Embryonic facial prominence (tissue), 1 donor: ENCODE results near the gene TIMM17A.
"Not testable (repeated sequence)": the region's sequence is repeated elsewhere in the genome, so short reads cannot be mapped to it uniquely, and the experiment has no call there.

Source experiments
- DNase-seq: peaks from one replicate; pipeline ENCODE4 v3.0.0-alpha.2; 2016; ENCODE audit errors: extremely low spot score

Gene TIMM17A

GRCh38 chr1:201940316-201940715 lies 15.0 kb upstream of the TIMM17A start:
- DNase-seq, result not testable (repeated sequence)

DNA sequence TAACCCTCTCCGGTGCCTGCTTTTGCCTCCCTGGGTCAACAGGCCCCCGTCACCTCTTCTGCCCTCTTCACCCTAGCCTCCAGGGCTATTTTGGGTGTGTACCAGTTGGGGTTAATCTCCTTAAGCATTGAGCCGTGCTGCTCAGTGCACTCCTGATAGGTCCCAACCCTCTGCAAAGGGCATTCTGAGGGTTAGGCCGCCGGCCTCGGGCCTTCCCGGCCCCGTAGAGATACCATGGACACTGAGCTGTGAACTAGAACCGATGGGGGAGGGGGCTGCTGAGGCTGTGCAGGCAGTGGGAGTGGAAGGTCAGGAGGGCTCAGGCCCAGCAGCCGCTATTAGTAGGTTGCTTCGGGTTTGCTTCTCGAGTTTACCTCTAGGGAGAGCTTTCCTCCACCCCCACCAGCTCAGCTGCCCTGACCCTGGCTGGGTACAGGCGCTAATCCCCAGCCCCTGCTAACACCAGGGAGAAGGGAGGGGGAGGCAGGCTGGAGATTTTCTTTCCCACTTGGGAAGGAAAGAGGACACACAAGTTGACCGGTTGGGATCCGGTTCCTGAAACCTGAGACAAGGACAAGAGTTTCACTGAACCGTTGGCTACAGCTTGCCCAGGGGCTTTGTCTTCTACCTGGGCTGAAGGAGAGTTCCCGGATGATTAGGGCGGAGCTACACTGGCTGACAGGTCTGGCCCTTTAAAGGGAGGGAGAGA lies 13.7 kb upstream of the TIMM17A start:
- DNase-seq, result no peak

GRCh38 chr1:201942129-201942495 lies 13.2 kb upstream of the TIMM17A start:
- DNase-seq, result no peak

GRCh38 chr1:201944002-201944401 lies 11.3 kb upstream of the TIMM17A start:
- DNase-seq, result no peak

GRCh38 chr1:201944639-201945038 lies 10.7 kb upstream of the TIMM17A start:
- no peak for DNase-seq

- no peak for DNase-seq
Measured at GRCh38 chr1:201945157-201945556, 10.1 kb upstream of the TIMM17A start.

- DNase-seq, result no peak
Measured at GRCh38 chr1:201945863-201946223, 9.5 kb upstream of the TIMM17A start.

DNA sequence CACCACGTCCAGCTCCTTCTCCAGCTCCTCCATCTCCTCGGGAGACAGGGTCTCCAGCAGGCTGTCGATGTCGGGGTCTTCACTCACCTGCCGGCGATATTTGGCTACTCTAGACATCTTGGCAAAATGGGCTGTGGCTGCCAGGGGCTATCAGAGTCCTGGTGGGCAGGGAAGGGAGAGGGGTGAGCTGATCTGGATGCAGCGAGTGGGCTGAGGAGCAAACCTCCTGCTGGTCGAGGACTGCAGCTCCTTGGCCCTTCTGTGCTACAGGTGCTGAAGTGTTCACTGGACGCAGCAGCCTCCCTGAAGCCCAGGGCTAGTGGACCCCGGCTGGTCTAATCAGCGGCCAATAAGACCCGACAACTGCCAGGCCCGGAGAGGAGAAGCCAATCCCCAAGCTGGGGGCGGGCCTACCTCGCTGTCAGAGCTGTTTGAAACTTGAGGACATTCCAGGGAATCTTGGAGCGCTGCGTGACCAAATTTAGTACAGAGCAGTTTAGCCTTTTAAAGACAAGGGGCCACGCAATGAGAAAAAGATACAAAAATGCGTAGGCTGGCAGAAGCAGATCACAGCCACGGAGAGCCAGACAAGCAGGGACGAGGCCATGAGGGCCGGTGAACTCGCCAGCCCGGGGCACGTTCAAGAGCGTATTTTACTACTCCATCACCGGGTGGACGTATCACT lies 8.9 kb upstream of the TIMM17A start, which contains the start of gene LMOD1:
Gene LMOD1, minus strand, starts transcription at position 325 of the 685 bp plus-strand sequence. Its CDS starts 208 bp downstream, at position 117.
- DNase-seq, result peak; percentile 73

DNA sequence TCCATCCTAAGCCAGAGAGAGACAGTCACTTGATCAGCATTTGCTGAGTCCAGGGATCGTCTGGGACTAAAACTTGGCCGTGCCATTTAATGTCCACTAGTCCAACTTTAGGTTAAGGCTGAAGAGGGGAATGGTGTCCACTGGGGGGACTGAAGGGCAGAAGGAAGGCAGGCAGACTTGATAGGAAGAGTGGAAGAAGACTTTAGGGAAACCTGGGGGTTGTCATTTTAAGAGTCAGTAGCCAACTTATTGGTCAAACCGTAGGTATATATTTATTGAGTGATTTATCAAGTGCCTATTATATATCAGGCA lies 7.7 kb upstream of the TIMM17A start:
- DNase-seq, result no peak

DNA sequence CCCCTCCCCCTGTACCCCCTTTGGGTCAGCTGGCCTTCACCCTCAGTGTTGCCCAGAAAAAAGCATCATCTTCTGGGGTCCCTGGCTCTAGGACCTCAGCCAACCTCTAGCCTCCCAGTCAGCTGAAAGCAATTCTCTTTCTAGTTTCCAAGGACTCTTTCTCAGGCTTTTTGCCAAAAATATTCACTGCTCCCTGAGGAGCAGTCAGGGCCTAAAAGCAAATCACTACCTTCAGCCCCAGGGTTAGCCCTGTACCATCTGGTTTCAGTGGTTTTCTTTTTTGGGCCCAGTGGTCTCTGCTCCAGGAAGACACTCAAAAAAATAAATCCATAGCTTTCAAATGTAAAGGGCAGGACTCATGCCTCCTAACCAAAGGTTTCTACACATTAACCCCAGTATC lies 5.8 kb upstream of the TIMM17A start:
- no peak for DNase-seq

GRCh38 chr1:201954263-201955008 lies 867 bp upstream of the TIMM17A start:
- no peak for DNase-seq

DNA sequence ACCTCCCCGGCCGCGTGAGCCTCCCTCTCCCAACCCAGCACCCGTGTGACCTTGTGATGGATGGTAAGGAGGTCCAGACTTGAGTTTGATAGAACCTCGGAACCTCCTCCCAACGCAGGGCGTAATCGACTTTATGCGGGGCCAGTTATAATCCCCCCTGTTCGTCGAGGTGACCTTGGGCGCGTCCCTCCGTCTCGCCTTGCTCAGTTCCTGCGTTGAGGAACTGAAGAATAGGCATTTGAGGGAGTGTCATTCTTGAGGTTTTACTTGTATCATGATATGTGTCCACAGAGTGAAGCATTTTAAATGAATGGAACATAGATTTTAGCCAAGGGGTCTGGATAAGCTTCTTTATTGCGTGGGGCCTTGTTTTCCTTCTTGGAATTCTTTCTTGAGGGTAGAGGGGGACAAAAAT lies 433 bp downstream of the TIMM17A start:
- DNase-seq, result no peak

DNA sequence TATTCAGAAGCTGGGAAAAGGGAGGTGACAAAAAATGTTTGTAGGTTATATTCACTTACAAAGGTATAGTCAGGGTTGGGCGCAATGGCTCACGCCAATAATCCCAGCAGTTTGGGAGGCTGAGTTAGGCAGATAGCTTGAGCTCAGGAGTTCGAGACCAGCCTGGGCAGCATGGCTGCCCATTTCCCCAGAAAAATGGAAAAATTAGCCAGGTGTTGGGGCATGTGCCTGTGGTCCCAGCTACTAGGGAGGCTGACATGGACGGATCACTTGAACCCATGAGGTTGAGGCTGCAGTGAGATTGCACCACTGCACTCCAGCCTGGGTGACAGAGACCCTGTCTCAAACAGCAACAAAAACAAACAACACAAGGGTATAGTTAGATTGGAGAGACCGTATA lies 3.0 kb downstream of the TIMM17A start:
- DNase-seq, result no peak

DNA sequence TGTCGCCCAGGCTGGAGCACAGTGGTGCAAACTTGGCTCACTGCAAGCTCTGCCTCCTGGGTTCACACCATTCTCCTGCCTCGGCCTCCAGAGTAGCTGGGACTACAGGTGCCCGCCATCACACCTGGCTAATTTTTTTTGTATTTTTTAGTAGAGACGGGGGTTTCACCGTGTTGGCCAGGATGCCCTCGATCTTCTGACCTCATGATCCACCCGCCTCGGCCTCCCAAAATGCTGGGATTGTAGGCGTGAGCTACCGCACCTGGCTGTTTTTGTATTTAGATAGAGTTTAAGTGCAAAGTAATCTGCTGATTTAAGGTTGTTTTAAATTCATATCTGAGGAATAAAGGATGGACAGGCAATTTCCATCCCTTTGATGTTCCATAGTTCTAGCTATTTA lies 7.1 kb downstream of the TIMM17A start:
- DNase-seq, result not testable (repeated sequence)

GRCh38 chr1:201964261-201964660 lies 9.0 kb downstream of the TIMM17A start:
- no peak for DNase-seq

DNA sequence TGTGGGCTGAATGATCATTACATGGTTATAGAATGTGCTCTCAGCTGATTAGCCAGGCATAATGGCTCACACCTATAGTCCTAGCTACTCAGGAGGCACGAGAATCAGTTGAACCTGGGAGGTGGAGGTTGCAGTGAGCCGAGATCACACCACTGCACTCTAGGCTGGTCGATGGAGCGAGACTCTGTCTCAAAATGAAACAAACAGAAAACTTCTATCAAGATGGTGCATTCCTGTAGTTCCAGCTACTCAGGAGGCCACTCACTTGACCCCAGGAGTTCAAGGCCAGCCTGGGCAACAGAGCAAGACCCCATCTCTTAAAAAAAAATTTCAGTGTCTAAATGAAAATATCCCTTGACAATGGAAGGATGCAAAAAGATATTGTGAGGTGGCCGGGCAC lies 10.9 kb downstream of the TIMM17A start:
- no peak for DNase-seq

- DNase-seq, result no peak
Measured at GRCh38 chr1:201968202-201968925, 13.1 kb downstream of the TIMM17A start.

DNA sequence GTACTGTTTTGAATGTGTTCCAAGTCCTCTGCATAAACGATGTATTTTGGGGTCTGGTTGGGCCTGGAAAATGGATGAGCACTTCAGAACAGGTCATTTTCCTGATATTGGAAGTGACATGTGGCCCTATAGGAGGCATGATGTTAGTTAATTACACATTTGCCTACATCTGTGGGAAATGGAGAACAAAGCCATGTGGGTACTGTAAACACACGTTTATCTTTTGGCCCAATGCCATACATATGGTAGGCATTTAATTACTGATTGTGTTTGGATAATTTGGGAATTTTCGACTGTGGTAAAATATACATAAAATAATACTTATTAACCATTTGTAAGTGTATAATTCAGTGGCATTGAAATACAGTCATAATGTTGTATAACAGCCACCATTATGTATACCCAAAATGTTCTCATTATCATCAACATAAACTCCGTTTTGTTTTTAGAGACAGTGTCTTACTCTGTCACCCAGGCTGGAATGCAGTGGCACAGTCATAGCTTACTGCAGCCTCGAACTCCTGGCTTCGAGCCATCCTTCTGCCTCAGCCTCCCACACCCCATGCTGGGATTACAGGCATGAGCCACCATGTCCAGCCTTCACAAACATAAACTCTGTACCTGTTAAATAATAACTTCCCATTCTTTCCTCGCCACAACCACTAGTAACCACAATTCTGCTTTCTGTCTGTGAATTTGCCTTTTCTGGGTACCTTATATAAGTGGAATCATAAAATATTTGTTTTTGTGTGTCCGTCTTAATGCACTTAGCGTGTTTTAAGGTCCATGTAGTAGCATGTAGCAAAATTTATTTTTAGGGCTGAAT lies 15.2 kb downstream of the TIMM17A start:
- DNase-seq, result no peak

- no peak for DNase-seq
Measured at GRCh38 chr1:201982082-201982622, 26.8 kb downstream of the TIMM17A start.

DNA sequence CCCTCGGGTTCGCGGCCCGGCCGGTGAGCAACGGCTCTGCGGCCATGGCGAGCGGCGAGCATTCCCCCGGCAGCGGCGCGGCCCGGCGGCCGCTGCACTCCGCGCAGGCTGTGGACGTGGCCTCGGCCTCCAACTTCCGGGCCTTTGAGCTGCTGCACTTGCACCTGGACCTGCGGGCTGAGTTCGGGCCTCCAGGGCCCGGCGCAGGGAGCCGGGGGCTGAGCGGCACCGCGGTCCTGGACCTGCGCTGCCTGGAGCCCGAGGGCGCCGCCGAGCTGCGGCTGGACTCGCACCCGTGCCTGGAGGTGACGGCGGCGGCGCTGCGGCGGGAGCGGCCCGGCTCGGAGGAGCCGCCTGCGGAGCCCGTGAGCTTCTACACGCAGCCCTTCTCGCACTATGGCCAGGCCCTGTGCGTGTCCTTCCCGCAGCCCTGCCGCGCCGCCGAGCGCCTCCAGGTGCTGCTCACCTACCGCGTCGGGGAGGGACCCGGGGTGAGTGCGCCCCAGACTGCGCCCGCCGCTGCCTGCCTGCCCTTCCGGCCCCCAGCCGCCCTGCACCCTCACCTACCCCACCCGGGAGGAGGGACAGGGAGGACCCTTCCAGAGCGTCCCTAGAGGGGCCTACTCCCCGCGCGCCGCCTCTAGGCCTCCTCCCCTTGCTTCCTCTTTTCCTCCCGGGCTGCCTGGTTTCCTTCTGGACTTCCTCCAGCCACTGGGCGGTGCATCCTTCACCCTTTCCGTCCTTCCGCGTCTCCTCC lies 27.5 kb downstream of the TIMM17A start, which contains the start of gene RNPEP:
Gene RNPEP, plus strand, starts transcription at position 26 of the 757 bp plus-strand sequence. Its CDS starts 19 bp downstream, at position 45.
- no peak for DNase-seq
